ENCODE data around the gene HOXC13. TPM values are rescaled to one million over a fixed set of nuclear protein-coding genes. Genes with fewer than 3 reads are reported as not detected.
A peak's percentile ranks its signal among the peaks of the same experiment; 100 is the strongest.

Gene HOXC13
- total RNA-seq, 1 donor from 2014 or later, result not detected

- peaks cover 3% of the 10 kb centered on the region for H3K4me1 Mint-ChIP-seq (ENCODE audit: unreplicated experiment)
Observed at GRCh38 chr12:53972722-53973235, 34.1 kb downstream of the HOXC13 start, which contains the start of gene HOXC11. Gene HOXC11 (plus strand): TSS chr12:53973126. CDS start chr12:53973242, 116 bp downstream.

GRCh38 chr12:53973236-53974042, 34.8 kb downstream of the HOXC13 start:
- DNase-seq (ENCODE audit: extremely low spot score, unreplicated experiment), result no peak
- no peaks in the 10 kb centered on the region for H3K9me3 Mint-ChIP-seq
- H3K4me1 Mint-ChIP-seq (ENCODE audit: unreplicated experiment), result peaks cover 3% of the 10 kb centered on the region
- no peak for TF ChIP-seq CTCF (conservative IDR thresholded peaks at IDR 0.05)
- peaks cover 96% of the 10 kb centered on the region for H3K27me3 Mint-ChIP-seq
- H3K36me3 Mint-ChIP-seq, result no peaks in the 10 kb centered on the region
- peak overlapping the region; percentile 67 for H3K4me3 Mint-ChIP-seq
- no peak overlapping the region for H3K27ac Mint-ChIP-seq

More at GRCh38 chr12:53972722-53973235, 34.1 kb downstream of the HOXC13 start, which contains the start of gene HOXC11:
- Mint-ChIP-seq H3K27ac (no peak within 1 kb of the TSS), H3K9me3 (no peaks in the 10 kb centered on the region), H3K27me3 (peaks cover 96% of the 10 kb centered on the region), H3K4me3 (peak within 1 kb of the TSS; percentile 67), H3K36me3 (no peaks in the 10 kb centered on the region)
- no peak for TF ChIP-seq CTCF (conservative IDR thresholded peaks at IDR 0.05)
- DNase-seq (ENCODE audit: extremely low spot score, unreplicated experiment), result no peak

- Mint-ChIP-seq H3K4me1 (ENCODE audit: unreplicated experiment) (peaks cover 3% of the 10 kb centered on the region), H3K36me3 (no peaks in the 10 kb centered on the region), H3K4me3 (peak within 1 kb of the TSS; percentile 80), H3K9me3 (no peaks in the 10 kb centered on the region), H3K27ac (no peak within 1 kb of the TSS), H3K27me3 (peaks cover 96% of the 10 kb centered on the region)
- no peak for DNase-seq (ENCODE audit: extremely low spot score, unreplicated experiment)
- TF ChIP-seq CTCF (conservative IDR thresholded peaks at IDR 0.05), result no peak
Observed at GRCh38 chr12:53974084-53975063, 35.7 kb downstream of the HOXC13 start, which contains the start of gene HOTAIR. Gene HOTAIR (minus strand): TSS chr12:53974954.

GRCh38 chr12:53975064-53975471, 36.4 kb downstream of the HOXC13 start:
- no peak overlapping the region for H3K27ac Mint-ChIP-seq
- no peaks in the 10 kb centered on the region for H3K36me3 Mint-ChIP-seq
- H3K27me3 Mint-ChIP-seq, result peaks cover 96% of the 10 kb centered on the region
- no peaks in the 10 kb centered on the region for H3K9me3 Mint-ChIP-seq
- H3K4me3 Mint-ChIP-seq, result peak overlapping the region; percentile 80
- TF ChIP-seq CTCF (conservative IDR thresholded peaks at IDR 0.05), result no peak
- H3K4me1 Mint-ChIP-seq (ENCODE audit: unreplicated experiment), result peaks cover 3% of the 10 kb centered on the region
- no peak for DNase-seq (ENCODE audit: extremely low spot score, unreplicated experiment)

- H3K9me3 Mint-ChIP-seq, result no peaks in the 10 kb centered on the region
- no peak overlapping the region for H3K27ac Mint-ChIP-seq
- H3K4me3 Mint-ChIP-seq, result peak overlapping the region; percentile 80
- no peak for DNase-seq (ENCODE audit: extremely low spot score, unreplicated experiment)
- no peak for TF ChIP-seq CTCF (conservative IDR thresholded peaks at IDR 0.05)
- H3K27me3 Mint-ChIP-seq, result peaks cover 96% of the 10 kb centered on the region
- no peaks in the 10 kb centered on the region for H3K36me3 Mint-ChIP-seq
- H3K4me1 Mint-ChIP-seq (ENCODE audit: unreplicated experiment), result peaks cover 3% of the 10 kb centered on the region
Observed at GRCh38 chr12:53975479-53976152, 37.0 kb downstream of the HOXC13 start.
